ENCODE data around the gene PLPPR5.

PLPPR5 gene

DNA sequence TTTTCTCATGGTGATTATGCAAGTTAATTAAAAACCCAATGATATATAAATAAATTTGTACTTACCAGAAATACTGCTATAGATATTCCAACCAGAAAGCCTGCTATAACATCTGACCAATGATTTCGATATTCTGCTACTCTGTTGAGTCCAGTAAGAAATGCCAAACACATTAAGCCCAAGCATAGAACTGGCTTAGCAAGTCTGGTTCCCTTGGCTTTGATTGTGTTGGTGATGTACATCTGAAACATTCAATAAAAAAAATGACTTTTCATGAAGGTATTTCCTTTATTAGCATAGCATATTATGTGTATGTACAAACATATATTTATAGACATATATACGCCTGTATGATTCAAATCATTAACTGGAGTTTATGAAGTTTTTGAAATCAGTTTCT lies 82.8 kb downstream of the PLPPR5 start:
- H2AFZ ChIP-seq (ENCODE audit: low read length) = no peak overlapping the region
- H3K27me3 ChIP-seq (replicated peaks; ENCODE audit: insufficient read depth, low read length) = no peaks in the 10 kb centered on the region
- no peaks in the 10 kb centered on the region for H3K79me2 ChIP-seq (ENCODE audit: low read length)
- H3K9me2 ChIP-seq (replicated peaks; ENCODE audit: insufficient read depth, low read length) = no peaks in the 10 kb centered on the region
- H4K20me1 ChIP-seq (ENCODE audit: insufficient read depth, low read length) = no peaks in the 10 kb centered on the region
- no peaks in the 10 kb centered on the region for H3F3A ChIP-seq (ENCODE audit: insufficient read depth, low read length)
- DNase-seq = no peak
- H3K4me3 ChIP-seq (ENCODE audit: low read length) = no peak overlapping the region
- H3K4me1 ChIP-seq (ENCODE audit: low read length) = no peaks in the 10 kb centered on the region
- H3K27ac ChIP-seq (ENCODE audit: low read length) = no peak overlapping the region
- H3K9me3 ChIP-seq (replicated peaks; ENCODE audit: insufficient read depth, low read length) = no peaks in the 10 kb centered on the region
- H3K4me2 ChIP-seq (ENCODE audit: low read depth, low read length) = no peak overlapping the region
- no peaks in the 10 kb centered on the region for H3K36me3 ChIP-seq (replicated peaks; ENCODE audit: insufficient read depth, low read length)
- H3K9ac ChIP-seq (ENCODE audit: low read length) = no peak overlapping the region
- TF ChIP-seq EZH2phosphoT487 (IDR thresholded peaks at IDR 0.05; ENCODE audit: low read length) = no peak
- TF ChIP-seq, protein P1, sequence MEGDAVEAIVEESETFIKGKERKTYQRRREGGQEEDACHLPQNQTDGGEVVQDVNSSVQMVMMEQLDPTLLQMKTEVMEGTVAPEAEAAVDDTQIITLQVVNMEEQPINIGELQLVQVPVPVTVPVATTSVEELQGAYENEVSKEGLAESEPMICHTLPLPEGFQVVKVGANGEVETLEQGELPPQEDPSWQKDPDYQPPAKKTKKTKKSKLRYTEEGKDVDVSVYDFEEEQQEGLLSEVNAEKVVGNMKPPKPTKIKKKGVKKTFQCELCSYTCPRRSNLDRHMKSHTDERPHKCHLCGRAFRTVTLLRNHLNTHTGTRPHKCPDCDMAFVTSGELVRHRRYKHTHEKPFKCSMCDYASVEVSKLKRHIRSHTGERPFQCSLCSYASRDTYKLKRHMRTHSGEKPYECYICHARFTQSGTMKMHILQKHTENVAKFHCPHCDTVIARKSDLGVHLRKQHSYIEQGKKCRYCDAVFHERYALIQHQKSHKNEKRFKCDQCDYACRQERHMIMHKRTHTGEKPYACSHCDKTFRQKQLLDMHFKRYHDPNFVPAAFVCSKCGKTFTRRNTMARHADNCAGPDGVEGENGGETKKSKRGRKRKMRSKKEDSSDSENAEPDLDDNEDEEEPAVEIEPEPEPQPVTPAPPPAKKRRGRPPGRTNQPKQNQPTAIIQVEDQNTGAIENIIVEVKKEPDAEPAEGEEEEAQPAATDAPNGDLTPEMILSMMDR (IDR thresholded peaks at IDR 0.05; ENCODE audit: low read length) = no peak
- no peak for TF ChIP-seq EZH2 (optimal IDR thresholded peaks at IDR 0.05; ENCODE audit: low read depth, low read length)

DNA sequence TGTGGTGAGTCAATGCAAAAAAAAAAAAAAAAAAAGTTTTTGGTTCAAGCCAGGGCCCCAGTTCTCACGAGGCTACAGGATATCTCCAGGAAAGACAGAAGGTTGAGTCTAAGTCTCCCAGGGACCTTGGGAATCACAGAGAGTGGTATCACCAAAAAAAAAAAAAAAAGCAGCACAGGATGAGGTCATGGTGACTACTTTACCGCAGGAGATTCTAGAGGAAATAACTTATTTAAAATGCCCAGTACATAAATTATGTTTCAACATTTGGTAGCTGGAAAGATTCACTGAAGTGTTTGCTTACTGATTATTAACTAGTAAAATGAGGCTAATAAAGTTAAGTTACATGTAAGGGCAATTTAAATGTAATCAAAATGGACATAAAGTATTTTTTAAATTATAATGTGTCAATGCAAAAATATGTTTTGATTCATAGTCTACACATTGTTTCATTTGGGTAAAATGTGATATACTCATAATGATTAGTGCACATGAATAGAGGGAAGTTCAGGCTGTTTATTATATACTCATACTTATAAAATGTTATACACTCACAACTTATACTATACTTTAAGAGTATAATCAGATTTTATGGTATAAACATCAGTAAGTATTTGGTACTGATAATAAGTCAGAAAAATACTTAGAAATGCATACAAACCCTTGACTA lies 84.1 kb downstream of the PLPPR5 start:
- no peaks in the 10 kb centered on the region for H3K9me3 ChIP-seq (replicated peaks; ENCODE audit: insufficient read depth, low read length)
- no peaks in the 10 kb centered on the region for H3K36me3 ChIP-seq (replicated peaks; ENCODE audit: insufficient read depth, low read length)
- DNase-seq = no peak
- no peak overlapping the region for H3K4me3 ChIP-seq (ENCODE audit: low read length)
- H3K27me3 ChIP-seq (replicated peaks; ENCODE audit: insufficient read depth, low read length) = no peaks in the 10 kb centered on the region
- H3K9me2 ChIP-seq (replicated peaks; ENCODE audit: insufficient read depth, low read length) = no peaks in the 10 kb centered on the region
- H3F3A ChIP-seq (ENCODE audit: insufficient read depth, low read length) = no peaks in the 10 kb centered on the region
- no peaks in the 10 kb centered on the region for H3K79me2 ChIP-seq (ENCODE audit: low read length)
- no peaks in the 10 kb centered on the region for H4K20me1 ChIP-seq (ENCODE audit: insufficient read depth, low read length)
- no peak overlapping the region for H3K9ac ChIP-seq (ENCODE audit: low read length)
- H3K27ac ChIP-seq (ENCODE audit: low read length) = no peak overlapping the region
- no peak overlapping the region for H3K4me2 ChIP-seq (ENCODE audit: low read depth, low read length)
- TF ChIP-seq, protein P1 (IDR thresholded peaks at IDR 0.05; ENCODE audit: low read length) = no peak
- TF ChIP-seq EZH2phosphoT487 (IDR thresholded peaks at IDR 0.05; ENCODE audit: low read length) (no peak), EZH2 (optimal IDR thresholded peaks at IDR 0.05; ENCODE audit: low read depth, low read length) (no peak)
- H3K4me1 ChIP-seq (ENCODE audit: low read length) = no peaks in the 10 kb centered on the region
- H2AFZ ChIP-seq (ENCODE audit: low read length) = no peak overlapping the region

DNA sequence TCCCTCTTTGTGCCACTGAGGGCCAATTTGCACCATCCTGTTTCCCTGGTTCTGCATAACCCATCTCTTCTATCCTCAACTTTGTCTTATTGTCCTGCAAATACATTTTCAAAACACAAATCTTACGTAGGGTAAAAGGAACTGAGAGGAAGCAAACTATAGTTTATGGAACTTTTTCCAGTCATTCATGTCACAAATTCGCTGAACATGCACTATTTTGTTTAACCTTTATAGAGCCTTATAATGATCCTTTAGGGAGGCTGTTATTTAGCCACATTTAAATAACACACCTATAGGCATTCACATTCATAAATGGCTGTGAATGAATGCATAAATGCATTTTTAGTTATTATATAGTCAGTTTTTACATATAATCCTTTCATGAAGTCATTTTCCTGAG lies 85.0 kb downstream of the PLPPR5 start:
- TF ChIP-seq, protein P1 (IDR thresholded peaks at IDR 0.05; ENCODE audit: low read length) = no peak
- TF ChIP-seq EZH2 (optimal IDR thresholded peaks at IDR 0.05; ENCODE audit: low read depth, low read length) (no peak), EZH2phosphoT487 (IDR thresholded peaks at IDR 0.05; ENCODE audit: low read length) (no peak)
- Histone ChIP-seq H2AFZ (ENCODE audit: low read length) (no peak overlapping the region), H3K9me2 (replicated peaks; ENCODE audit: insufficient read depth, low read length) (no peaks in the 10 kb centered on the region), H3K4me1 (ENCODE audit: low read length) (no peaks in the 10 kb centered on the region), H4K20me1 (ENCODE audit: insufficient read depth, low read length) (no peaks in the 10 kb centered on the region), H3K9me3 (replicated peaks; ENCODE audit: insufficient read depth, low read length) (no peaks in the 10 kb centered on the region), H3K4me2 (ENCODE audit: low read depth, low read length) (no peak overlapping the region), H3K27me3 (replicated peaks; ENCODE audit: insufficient read depth, low read length) (no peaks in the 10 kb centered on the region), H3K36me3 (replicated peaks; ENCODE audit: insufficient read depth, low read length) (no peaks in the 10 kb centered on the region), H3K9ac (ENCODE audit: low read length) (no peak overlapping the region), H3K79me2 (ENCODE audit: low read length) (no peaks in the 10 kb centered on the region), H3K4me3 (ENCODE audit: low read length) (no peak overlapping the region), H3F3A (ENCODE audit: insufficient read depth, low read length) (no peaks in the 10 kb centered on the region), H3K27ac (ENCODE audit: low read length) (no peak overlapping the region)
- no peak for DNase-seq
